Ishikawa (cell line): Measurements from ENCODE around the gene TFR2.

Experiments used
- CEBPB ChIP-seq: IDR thresholded peaks from 2 replicates; pipeline ENCODE4 v1.6.1; 2012
- CREB1 ChIP-seq: IDR thresholded peaks from 2 replicates; pipeline ENCODE4 v1.6.1; 2012; ENCODE audit warnings: low read depth
- FOXM1 ChIP-seq: IDR thresholded peaks from 2 replicates; pipeline ENCODE4 v1.6.1; 2012; ENCODE audit warnings: low read depth, borderline replicate concordance
- NFIC ChIP-seq: IDR thresholded peaks from 2 replicates; pipeline ENCODE4 v1.6.1; 2012
- RAD21 ChIP-seq: IDR thresholded peaks from 2 replicates; pipeline ENCODE4 v1.6.1; 2012; ENCODE audit warnings: low read depth
- YY1 ChIP-seq: IDR thresholded peaks from 2 replicates; pipeline ENCODE4 v1.6.1; 2012; ENCODE audit warnings: low read depth
- ZBTB7A ChIP-seq: IDR thresholded peaks from 2 replicates; pipeline ENCODE4 v1.6.1; 2012; ENCODE audit warnings: low read depth
- TF ChIP-seq, protein P1 (sequence below): IDR thresholded peaks from 2 replicates; pipeline ENCODE4 v1.6.1; 2012; ENCODE audit warnings: low read depth, mild to moderate bottlenecking
- TF ChIP-seq, protein P2 (sequence below): IDR thresholded peaks from 2 replicates; pipeline ENCODE4 v1.6.1; 2012

DNA sequence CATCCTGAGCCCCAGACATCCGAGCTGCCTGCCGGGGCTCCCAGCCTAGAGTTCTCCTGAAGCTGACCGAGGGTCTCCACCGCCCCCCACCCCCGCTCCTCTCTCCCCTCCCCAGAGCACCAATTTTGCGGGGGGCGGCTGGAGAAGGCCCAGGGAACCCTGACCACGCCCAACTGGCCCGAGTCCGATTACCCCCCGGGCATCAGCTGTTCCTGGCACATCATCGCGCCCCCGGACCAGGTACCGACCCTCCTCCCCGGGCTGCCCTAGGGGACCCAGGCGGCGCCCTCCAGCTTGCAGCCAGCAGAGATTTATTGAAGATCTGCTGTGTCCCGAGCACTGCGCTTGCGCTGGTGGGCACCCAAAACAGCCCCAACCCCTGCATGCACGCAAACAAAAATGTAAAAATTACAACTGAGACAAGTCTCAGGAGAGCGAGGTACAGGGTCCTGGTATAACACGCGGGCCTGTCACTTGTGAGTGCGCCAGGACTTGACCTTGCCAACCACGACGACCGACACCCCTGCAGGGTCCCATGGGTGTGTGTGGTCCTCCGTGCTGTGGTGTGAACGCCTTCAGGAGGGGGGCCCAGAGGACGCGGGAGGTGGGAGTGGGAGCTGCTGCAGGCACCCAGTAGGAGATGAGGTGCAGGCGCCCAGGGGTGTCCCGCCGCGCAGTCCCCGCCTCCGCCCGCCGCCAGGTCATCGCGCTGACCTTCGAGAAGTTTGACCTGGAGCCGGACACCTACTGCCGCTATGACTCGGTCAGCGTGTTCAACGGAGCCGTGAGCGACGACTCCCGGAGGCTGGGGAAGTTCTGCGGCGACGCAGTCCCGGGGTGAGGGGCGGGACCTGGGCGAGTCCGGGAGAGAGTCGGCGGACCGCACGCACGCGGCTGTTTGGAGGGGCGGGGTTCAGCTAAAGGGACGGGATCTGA lies 36.1 kb downstream of the TFR2 start:
- TF ChIP-seq FOXM1 = no peak
- no peak for TF ChIP-seq RAD21
- TF ChIP-seq ZBTB7A = peak; percentile 16; the same call in 1 of the 2 replicates
- TF ChIP-seq, protein P1, sequence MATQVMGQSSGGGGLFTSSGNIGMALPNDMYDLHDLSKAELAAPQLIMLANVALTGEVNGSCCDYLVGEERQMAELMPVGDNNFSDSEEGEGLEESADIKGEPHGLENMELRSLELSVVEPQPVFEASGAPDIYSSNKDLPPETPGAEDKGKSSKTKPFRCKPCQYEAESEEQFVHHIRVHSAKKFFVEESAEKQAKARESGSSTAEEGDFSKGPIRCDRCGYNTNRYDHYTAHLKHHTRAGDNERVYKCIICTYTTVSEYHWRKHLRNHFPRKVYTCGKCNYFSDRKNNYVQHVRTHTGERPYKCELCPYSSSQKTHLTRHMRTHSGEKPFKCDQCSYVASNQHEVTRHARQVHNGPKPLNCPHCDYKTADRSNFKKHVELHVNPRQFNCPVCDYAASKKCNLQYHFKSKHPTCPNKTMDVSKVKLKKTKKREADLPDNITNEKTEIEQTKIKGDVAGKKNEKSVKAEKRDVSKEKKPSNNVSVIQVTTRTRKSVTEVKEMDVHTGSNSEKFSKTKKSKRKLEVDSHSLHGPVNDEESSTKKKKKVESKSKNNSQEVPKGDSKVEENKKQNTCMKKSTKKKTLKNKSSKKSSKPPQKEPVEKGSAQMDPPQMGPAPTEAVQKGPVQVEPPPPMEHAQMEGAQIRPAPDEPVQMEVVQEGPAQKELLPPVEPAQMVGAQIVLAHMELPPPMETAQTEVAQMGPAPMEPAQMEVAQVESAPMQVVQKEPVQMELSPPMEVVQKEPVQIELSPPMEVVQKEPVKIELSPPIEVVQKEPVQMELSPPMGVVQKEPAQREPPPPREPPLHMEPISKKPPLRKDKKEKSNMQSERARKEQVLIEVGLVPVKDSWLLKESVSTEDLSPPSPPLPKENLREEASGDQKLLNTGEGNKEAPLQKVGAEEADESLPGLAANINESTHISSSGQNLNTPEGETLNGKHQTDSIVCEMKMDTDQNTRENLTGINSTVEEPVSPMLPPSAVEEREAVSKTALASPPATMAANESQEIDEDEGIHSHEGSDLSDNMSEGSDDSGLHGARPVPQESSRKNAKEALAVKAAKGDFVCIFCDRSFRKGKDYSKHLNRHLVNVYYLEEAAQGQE = no peak
- TF ChIP-seq, protein P2, sequence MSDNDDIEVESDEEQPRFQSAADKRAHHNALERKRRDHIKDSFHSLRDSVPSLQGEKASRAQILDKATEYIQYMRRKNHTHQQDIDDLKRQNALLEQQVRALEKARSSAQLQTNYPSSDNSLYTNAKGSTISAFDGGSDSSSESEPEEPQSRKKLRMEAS = no peak
- no peak for TF ChIP-seq CREB1
- no peak for TF ChIP-seq YY1
- TF ChIP-seq NFIC = no peak
- no peak for TF ChIP-seq CEBPB
